Prostate gland (tissue), 2 donors: ENCODE measurements around the gene PRSS33.

Experiments used
- CTCF ChIP-seq, 4 experiments: fragments of 200-600 bp in 2 of 4; fragments of 450-650 bp in 2 of 4; sonication (generic) in 2 of 4; IDR thresholded peaks; 1 replicate in 3 of 4; 2 replicates in 1 of 4; pipeline ENCODE4 v1.5.1; 2016 to 2019; ENCODE audit warnings: antibody characterized with exemption in 4 of 4, mild to moderate bottlenecking in 2 of 4, moderate library complexity in 2 of 4
- POLR2A ChIP-seq: fragments of 450-650 bp; IDR thresholded peaks from one replicate; pipeline ENCODE4 v1.6.1; 2016; ENCODE audit warnings: antibody characterized with exemption, mild to moderate bottlenecking
- POLR2AphosphoS5 ChIP-seq: sonication (generic); formaldehyde crosslinking; IDR thresholded peaks from one replicate; pipeline ENCODE4 v1.6.1; 2017; ENCODE audit warnings: antibody characterized with exemption

GRCh38 chr16:2826591-2827373, 39.4 kb upstream of the PRSS33 start:
- TF ChIP-seq POLR2A (no peak), CTCF (IDR thresholded peaks at IDR 0.05) (no peak), POLR2AphosphoS5 (no peak)
